CD14-positive monocyte (primary cell): ENCODE data around the gene PCDHB16. TPM values are rescaled to one million over a fixed set of nuclear protein-coding genes. Genes with fewer than 3 reads are reported as not detected.
"Not testable (repeated sequence)": the region's sequence is repeated elsewhere in the genome, so short reads cannot be mapped to it uniquely, and the experiment has no call there.

Source experiments
- DNase-seq, 3 donors: peaks; one replicate each; pipeline ENCODE4 v3.0.0-alpha.2; 2011 to 2022
- H2AFZ ChIP-seq: 2 replicates; pipeline ENCODE4 v1.6.0; 2012; ENCODE audit warnings: mild to moderate bottlenecking, low read depth, low read length, inconsistent platforms; ENCODE audit not compliant: insufficient read depth, poor library complexity, severe bottlenecking
- H3K27ac ChIP-seq, 2 donors: 1 replicate in 1 of 2; 2 replicates in 1 of 2; pipeline ENCODE4 v1.5.1; 2012 to 2013; ENCODE audit warnings: low read length in 2 of 2, control low read depth in 1 of 2, inconsistent platforms in 1 of 2, low read depth in 1 of 2, mild to moderate bottlenecking in 1 of 2
- H3K27me3 ChIP-seq, 2 donors: one replicate each; pipeline versions ENCODE4 v1.6.0 to v1.6.1; 2011 to 2013; ENCODE audit warnings: low read length in 2 of 2; ENCODE audit not compliant: control insufficient read depth in 2 of 2, insufficient read depth in 2 of 2
- H3K36me3 ChIP-seq, 2 donors: replicated peaks in 1 of 2; 1 replicate in 1 of 2; 2 replicates in 1 of 2; pipeline versions ENCODE4 v1.5.1 to v1.6.1; 2012 to 2013; ENCODE audit warnings: low read length in 2 of 2, control low read depth in 1 of 2, inconsistent platforms in 1 of 2, mild to moderate bottlenecking in 1 of 2; ENCODE audit not compliant: insufficient read depth in 2 of 2, control insufficient read depth in 1 of 2
- H3K4me1 ChIP-seq, 2 donors: 1 replicate in 1 of 2; 2 replicates in 1 of 2; pipeline versions ENCODE4 v1.5.1 to v1.6.1; 2012 to 2013; ENCODE audit warnings: low read length in 2 of 2, control low read depth in 1 of 2, inconsistent platforms in 1 of 2, mild to moderate bottlenecking in 1 of 2, moderate library complexity in 1 of 2; ENCODE audit not compliant: insufficient read depth in 2 of 2, control insufficient read depth in 1 of 2
- H3K4me2 ChIP-seq: replicated peaks from 2 replicates; pipeline ENCODE3; 2012; ENCODE audit warnings: low read length, moderate library complexity, mild to moderate bottlenecking; ENCODE audit not compliant: poor library complexity, severe bottlenecking; ENCODE audit errors: extremely low read depth
- H3K4me3 ChIP-seq, 3 experiments: fragments of 200-600 bp in 1 of 3; sonication (generic) in 1 of 3; replicated peaks in 1 of 3; 1 replicate in 2 of 3; 2 replicates in 1 of 3; pipeline ENCODE4 v1.5.1; 2011 to 2013; ENCODE audit warnings: low read length in 3 of 3, mild to moderate bottlenecking in 3 of 3, control low read depth in 2 of 3, low read depth in 2 of 3, inconsistent platforms in 1 of 3, moderate library complexity in 1 of 3
- H3K79me2 ChIP-seq: 2 replicates; pipeline ENCODE4 v1.6.0; 2012; ENCODE audit warnings: mild to moderate bottlenecking, control low read depth, inconsistent platforms, low read length, moderate library complexity; ENCODE audit not compliant: insufficient read depth
- H3K9ac ChIP-seq: 2 replicates; pipeline ENCODE4 v1.6.0; 2017; ENCODE audit warnings: low read length, mild to moderate bottlenecking; ENCODE audit not compliant: insufficient read depth, poor library complexity, severe bottlenecking
- H3K9me3 ChIP-seq, 2 donors: replicated peaks in 1 of 2; 1 replicate in 1 of 2; 2 replicates in 1 of 2; pipeline versions ENCODE4 v1.5.1 to v1.6.1; 2012 to 2013; ENCODE audit warnings: low read length in 2 of 2, control low read depth in 1 of 2; ENCODE audit not compliant: control insufficient read depth in 1 of 2, insufficient read depth in 1 of 2
- H4K20me1 ChIP-seq: 2 replicates; pipeline ENCODE4 v1.6.0; 2012; ENCODE audit warnings: mild to moderate bottlenecking, low read length, control low read depth, moderate library complexity; ENCODE audit not compliant: insufficient read depth
- H3K27ac Mint-ChIP-seq, 7 donors: one replicate each; pipeline ENCODE4 v1.8.0; 2020; ENCODE audit warnings: mild to moderate bottlenecking in 7 of 7, mixed read lengths in 7 of 7, moderate library complexity in 6 of 7, inconsistent platforms in 2 of 7
- H3K27me3 Mint-ChIP-seq, 3 donors: one replicate each; pipeline ENCODE4 v1.8.0; 2021 to 2022; ENCODE audit warnings: low read depth in 3 of 3, mild to moderate bottlenecking in 3 of 3, mixed read lengths in 3 of 3, moderate library complexity in 3 of 3, inconsistent platforms in 1 of 3
- H3K36me3 Mint-ChIP-seq, 2 donors: one replicate each; pipeline ENCODE4 v1.8.0; 2020; ENCODE audit warnings: mixed read lengths in 2 of 2, inconsistent platforms in 1 of 2, mild to moderate bottlenecking in 1 of 2
- H3K4me1 Mint-ChIP-seq: one replicate; pipeline ENCODE4 v1.8.0; 2020; ENCODE audit warnings: mild to moderate bottlenecking, mixed read lengths
- H3K4me3 Mint-ChIP-seq, 2 donors: one replicate each; pipeline ENCODE4 v1.8.0; 2020; ENCODE audit warnings: mild to moderate bottlenecking in 2 of 2, mixed read lengths in 2 of 2, moderate library complexity in 1 of 2
- H3K9me3 Mint-ChIP-seq, 7 donors: one replicate each; pipeline ENCODE4 v1.8.0; 2020 to 2022; ENCODE audit warnings: mixed read lengths in 7 of 7, mild to moderate bottlenecking in 6 of 7, moderate library complexity in 6 of 7, inconsistent platforms in 2 of 7
- WGBS: methylation state at CpG from one replicate; pipeline ENCODE4 v1.1.5; 2013; ENCODE audit warnings: missing lambda C conversion rate; ENCODE audit not compliant: insufficient coverage; 5-methylcytosine and 5-hydroxymethylcytosine counted together
- intact Hi-C, 2 donors: fragments of 100-400 bp; cut with micrococcal nuclease; formaldehyde crosslinking; loops; one replicate each; pipeline versions ENCODE4 v1.15.0 to v1.15.1; 2023
- polyA plus RNA-seq, 3 donors: library from polyadenylated mRNA; depleted of rRNA in 1 of 3; unstranded in 2 of 3; stranded (reverse) in 1 of 3; fragments of 300-500 nt in 2 of 3; fragments of >200 nt in 1 of 3; fragmentation: Illumina TruSeq in 2 of 3; gene quantifications; 1 replicate in 2 of 3; 2 replicates in 1 of 3; pipeline ENCODE4 v1.2.3, GENCODE V29; 2012 to 2021

The PCDHB16 gene
- polyA plus RNA-seq, 3 donors, result not detected

GRCh38 chr5:141213656-141214339, 31.6 kb downstream of the PCDHB16 start, which contains the start of gene PCDHB13:
TSS of gene PCDHB13 (plus strand) at chr5:141213919. CDS start at chr5:141214124, 205 bp downstream.
- H3K27me3 ChIP-seq, result peaks cover 4 to 36% of the 10 kb centered on the region in 2 donors
- DNase-seq, H3K4me3 ChIP-seq, H3K36me3 Mint-ChIP-seq, H4K20me1 ChIP-seq, H3K4me1 Mint-ChIP-seq, H3K79me2 ChIP-seq, H3K27ac Mint-ChIP-seq, H2AFZ ChIP-seq, H3K4me2 ChIP-seq, H3K4me1 ChIP-seq, intact Hi-C loops, H3K36me3 ChIP-seq, H3K27ac ChIP-seq, H3K9ac ChIP-seq: not testable (repeated sequence)
- H3K9me3 ChIP-seq, result peaks cover 38 to 67% of the 10 kb centered on the region in 2 donors
- H3K4me3 Mint-ChIP-seq, result peak within 1 kb of the TSS in 1 of 2 donors; percentile 62
- H3K27me3 Mint-ChIP-seq, result peaks cover 11 to 53% (median 40%) of the 10 kb centered on the region in 3 donors
- no CpG with 5 or more reads among the region's 18 CpGs for WGBS
- H3K9me3 Mint-ChIP-seq, result peaks cover 31 to 65% (median 51%) of the 10 kb centered on the region in 7 donors

GRCh38 chr5:141214583-141214982, 32.4 kb downstream of the PCDHB16 start:
- H3K9ac ChIP-seq, H3K4me3 ChIP-seq, H3K4me1 Mint-ChIP-seq, H3K79me2 ChIP-seq, H3K27ac Mint-ChIP-seq, H2AFZ ChIP-seq, DNase-seq, H3K27ac ChIP-seq, H3K4me1 ChIP-seq, H3K36me3 ChIP-seq, intact Hi-C loops, H3K4me2 ChIP-seq, H3K36me3 Mint-ChIP-seq, H4K20me1 ChIP-seq: not testable (repeated sequence)
- 76% methylated on average over 3 of the region's 12 CpGs for WGBS
- Mint-ChIP-seq H3K4me3 (peak overlapping the region in 1 of 2 donors; percentile 19), H3K9me3 (peaks cover 32 to 58% (median 44%) of the 10 kb centered on the region in 7 donors), H3K27me3 (peaks cover 9 to 47% (median 40%) of the 10 kb centered on the region in 3 donors)
- H3K9me3 ChIP-seq, result peaks cover 32 to 63% of the 10 kb centered on the region in 2 donors
- H3K27me3 ChIP-seq, result peaks cover 4 to 28% of the 10 kb centered on the region in 2 donors

GRCh38 chr5:141215504-141215903, 33.3 kb downstream of the PCDHB16 start:
- H3K27ac ChIP-seq, DNase-seq, H3K4me2 ChIP-seq, H3K4me3 Mint-ChIP-seq, H3K4me1 Mint-ChIP-seq, H2AFZ ChIP-seq, H3K27ac Mint-ChIP-seq, intact Hi-C loops, H4K20me1 ChIP-seq, H3K36me3 ChIP-seq, H3K79me2 ChIP-seq, H3K36me3 Mint-ChIP-seq, H3K4me1 ChIP-seq, H3K9ac ChIP-seq, H3K4me3 ChIP-seq: not testable (repeated sequence)
- Histone ChIP-seq H3K27me3 (peaks cover 4 to 20% of the 10 kb centered on the region in 2 donors), H3K9me3 (peaks cover 24 to 59% of the 10 kb centered on the region in 2 donors)
- Mint-ChIP-seq H3K9me3 (peaks cover 29 to 52% (median 38%) of the 10 kb centered on the region in 7 donors), H3K27me3 (peaks cover 11 to 38% (median 34%) of the 10 kb centered on the region in 3 donors)
- WGBS, result 34% methylated on average over 20 of the region's 40 CpGs

GRCh38 chr5:141216035-141216434, 33.8 kb downstream of the PCDHB16 start:
- H2AFZ ChIP-seq, H3K36me3 ChIP-seq, H3K4me1 ChIP-seq, H3K4me3 Mint-ChIP-seq, H3K79me2 ChIP-seq, H3K36me3 Mint-ChIP-seq, H4K20me1 ChIP-seq, H3K4me2 ChIP-seq, H3K27ac ChIP-seq, DNase-seq, H3K4me3 ChIP-seq, H3K27ac Mint-ChIP-seq, H3K4me1 Mint-ChIP-seq, intact Hi-C loops, H3K9ac ChIP-seq: not testable (repeated sequence)
- peaks cover 9 to 36% (median 32%) of the 10 kb centered on the region in 3 donors for H3K27me3 Mint-ChIP-seq
- H3K27me3 ChIP-seq, result peaks cover 3 to 19% of the 10 kb centered on the region in 2 donors
- WGBS, result 35% methylated on average over 4 of the region's 26 CpGs
- H3K9me3 Mint-ChIP-seq, result peaks cover 26 to 49% (median 35%) of the 10 kb centered on the region in 7 donors
- peaks cover 21 to 56% of the 10 kb centered on the region in 2 donors for H3K9me3 ChIP-seq
